Measurements from ENCODE around the gene PTPRJ.

Gene PTPRJ

GRCh38 chr11:48073031-48073861 is 92.9 kb downstream of the PTPRJ start:
- H3K27ac Mint-ChIP-seq, result no peak overlapping the region
- H3K4me3 Mint-ChIP-seq, result no peak overlapping the region
- H3K4me1 Mint-ChIP-seq, result no peaks in the 10 kb centered on the region
- H3K36me3 Mint-ChIP-seq (ENCODE audit: low read depth), result peaks cover 7% of the 10 kb centered on the region
- peaks cover 5% of the 10 kb centered on the region for H3K27me3 Mint-ChIP-seq (ENCODE audit: low read depth)
- no peaks in the 10 kb centered on the region for H3K9me3 Mint-ChIP-seq
- no peak for TF ChIP-seq CTCF (IDR thresholded peaks at IDR 0.05; ENCODE audit: unreplicated experiment in 3 of 3)

GRCh38 chr11:48074425-48075181 is 94.2 kb downstream of the PTPRJ start:
- Mint-ChIP-seq H3K4me3 (no peak overlapping the region), H3K4me1 (no peaks in the 10 kb centered on the region), H3K9me3 (no peaks in the 10 kb centered on the region), H3K27me3 (ENCODE audit: low read depth) (peaks cover 11% of the 10 kb centered on the region), H3K27ac (no peak overlapping the region), H3K36me3 (ENCODE audit: low read depth) (peaks cover 4% of the 10 kb centered on the region)
- TF ChIP-seq CTCF (IDR thresholded peaks at IDR 0.05; ENCODE audit: unreplicated experiment in 3 of 3), result no peak

- H3K9me3 Mint-ChIP-seq, result no peaks in the 10 kb centered on the region
- H3K4me1 Mint-ChIP-seq, result no peaks in the 10 kb centered on the region
- no peak overlapping the region for H3K27ac Mint-ChIP-seq
- H3K4me3 Mint-ChIP-seq, result no peak overlapping the region
- peaks cover 1% of the 10 kb centered on the region for H3K36me3 Mint-ChIP-seq (ENCODE audit: low read depth)
- peaks cover 11% of the 10 kb centered on the region for H3K27me3 Mint-ChIP-seq (ENCODE audit: low read depth)
- no peak for TF ChIP-seq CTCF (IDR thresholded peaks at IDR 0.05; ENCODE audit: unreplicated experiment in 3 of 3)
Observed at GRCh38 chr11:48075637-48076036, 95.3 kb downstream of the PTPRJ start.

- TF ChIP-seq CTCF (IDR thresholded peaks at IDR 0.05; ENCODE audit: unreplicated experiment in 3 of 3), result no peak
- H3K9me3 Mint-ChIP-seq, result no peaks in the 10 kb centered on the region
Observed at GRCh38 chr11:48077251-48077650, 96.9 kb downstream of the PTPRJ start.

GRCh38 chr11:48078689-48079088 is 98.3 kb downstream of the PTPRJ start:
- TF ChIP-seq CTCF (IDR thresholded peaks at IDR 0.05; ENCODE audit: unreplicated experiment in 3 of 3), result no peak
- no peaks in the 10 kb centered on the region for H3K4me1 Mint-ChIP-seq
- H3K27ac Mint-ChIP-seq, result no peak overlapping the region
- H3K36me3 Mint-ChIP-seq (ENCODE audit: low read depth), result no peaks in the 10 kb centered on the region
- no peaks in the 10 kb centered on the region for H3K9me3 Mint-ChIP-seq
- peaks cover 11% of the 10 kb centered on the region for H3K27me3 Mint-ChIP-seq (ENCODE audit: low read depth)
- H3K4me3 Mint-ChIP-seq, result no peak overlapping the region

More at GRCh38 chr11:48077251-48077650, 96.9 kb downstream of the PTPRJ start:
- H3K36me3 Mint-ChIP-seq (ENCODE audit: low read depth), result no peaks in the 10 kb centered on the region
- no peak overlapping the region for H3K4me3 Mint-ChIP-seq
- H3K27ac Mint-ChIP-seq, result no peak overlapping the region
- no peaks in the 10 kb centered on the region for H3K4me1 Mint-ChIP-seq
- peaks cover 11% of the 10 kb centered on the region for H3K27me3 Mint-ChIP-seq (ENCODE audit: low read depth)

Measured in nephron (organoid).